ENCODE data around the gene RAPH1.

GRCh38 chr2:203453858-203454451 is 81.1 kb downstream of the RAPH1 start:
- TF ChIP-seq, protein P1, sequence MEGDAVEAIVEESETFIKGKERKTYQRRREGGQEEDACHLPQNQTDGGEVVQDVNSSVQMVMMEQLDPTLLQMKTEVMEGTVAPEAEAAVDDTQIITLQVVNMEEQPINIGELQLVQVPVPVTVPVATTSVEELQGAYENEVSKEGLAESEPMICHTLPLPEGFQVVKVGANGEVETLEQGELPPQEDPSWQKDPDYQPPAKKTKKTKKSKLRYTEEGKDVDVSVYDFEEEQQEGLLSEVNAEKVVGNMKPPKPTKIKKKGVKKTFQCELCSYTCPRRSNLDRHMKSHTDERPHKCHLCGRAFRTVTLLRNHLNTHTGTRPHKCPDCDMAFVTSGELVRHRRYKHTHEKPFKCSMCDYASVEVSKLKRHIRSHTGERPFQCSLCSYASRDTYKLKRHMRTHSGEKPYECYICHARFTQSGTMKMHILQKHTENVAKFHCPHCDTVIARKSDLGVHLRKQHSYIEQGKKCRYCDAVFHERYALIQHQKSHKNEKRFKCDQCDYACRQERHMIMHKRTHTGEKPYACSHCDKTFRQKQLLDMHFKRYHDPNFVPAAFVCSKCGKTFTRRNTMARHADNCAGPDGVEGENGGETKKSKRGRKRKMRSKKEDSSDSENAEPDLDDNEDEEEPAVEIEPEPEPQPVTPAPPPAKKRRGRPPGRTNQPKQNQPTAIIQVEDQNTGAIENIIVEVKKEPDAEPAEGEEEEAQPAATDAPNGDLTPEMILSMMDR (IDR thresholded peaks at IDR 0.05; ENCODE audit: low read depth, low read length) = peak; percentile 86
- TF ChIP-seq EZH2phosphoT487 (IDR thresholded peaks at IDR 0.05; ENCODE audit: low read depth) = no peak
